Gastrocnemius medialis (tissue), 4 donors: ENCODE results near the gene MMP24OS. TPM values are rescaled to one million over a fixed set of nuclear protein-coding genes. Genes with fewer than 3 reads are reported as not detected.

Experiments used
- ATAC-seq, 2 donors: fragments of 150-250 bp; one replicate each; pipeline ENCODE4 v1.9.1; 2016
- DNase-seq, 2 donors: peaks; one replicate each; pipeline ENCODE4 v3.0.0-alpha.2; 2019
- H3K27ac ChIP-seq, 4 donors: fragments of 200-600 bp; sonication (generic); 1 replicate in 1 of 4; 2 replicates in 3 of 4; pipeline ENCODE4 v1.5.1; 2016 to 2018; ENCODE audit warnings: mild to moderate bottlenecking in 2 of 4, moderate library complexity in 1 of 4
- H3K27me3 ChIP-seq, 3 donors: fragments of 200-600 bp; sonication (generic) in 2 of 3; 1 replicate in 1 of 3; 2 replicates in 2 of 3; pipeline versions ENCODE4 v1.5.1 to v1.6.0; 2016 to 2019; ENCODE audit warnings: mild to moderate bottlenecking in 1 of 3, moderate library complexity in 1 of 3
- H3K36me3 ChIP-seq, 2 donors: fragments of 200-600 bp; sonication (generic) in 1 of 2; one replicate each; pipeline ENCODE4 v1.5.1; 2017 to 2018
- H3K4me1 ChIP-seq, 2 donors: fragments of 200-600 bp; sonication (generic) in 1 of 2; one replicate each; pipeline ENCODE4 v1.5.1; 2016 to 2017; ENCODE audit warnings: mild to moderate bottlenecking in 2 of 2
- H3K4me3 ChIP-seq, 4 donors: fragments of 200-600 bp; sonication (generic) in 3 of 4; 1 replicate in 1 of 4; 2 replicates in 3 of 4; pipeline ENCODE4 v1.5.1; 2016 to 2019; ENCODE audit warnings: mild to moderate bottlenecking in 2 of 4
- H3K9me3 ChIP-seq, 3 donors: fragments of 200-600 bp; sonication (generic) in 2 of 3; 1 replicate in 1 of 3; 2 replicates in 2 of 3; pipeline ENCODE4 v1.5.1; 2016 to 2019
- CTCF ChIP-seq, 5 experiments: fragments of 450-650 bp in 3 of 5; fragments of 200-600 bp in 2 of 5; sonication (generic) in 2 of 5; IDR thresholded peaks in 4 of 5; conservative IDR thresholded peaks in 1 of 5; 1 replicate in 4 of 5; 2 replicates in 1 of 5; pipeline ENCODE4 v1.5.1; 2016 to 2019; ENCODE audit warnings: antibody characterized with exemption in 5 of 5, mild to moderate bottlenecking in 3 of 5, moderate library complexity in 3 of 5
- POLR2A ChIP-seq, 2 donors: fragments of 450-650 bp; IDR thresholded peaks; one replicate each; pipeline ENCODE4 v1.6.1; 2017; ENCODE audit warnings: antibody characterized with exemption in 2 of 2, mild to moderate bottlenecking in 2 of 2, moderate library complexity in 2 of 2
- in situ Hi-C, 4 donors: fragments of 200-750 bp; cut with MboI; loops; one replicate each; pipeline versions ENCODE4 v1.15.0 to v1.8.0; 2017; ENCODE audit warnings: low sequenced_read_pairs in 4 of 4
- intact Hi-C: fragments of 100-400 bp; cut with DNase I; formaldehyde crosslinking; loops from one replicate; pipeline ENCODE4 v1.15.1; 2023; ENCODE audit warnings: low total_unique reads
- total RNA-seq, 4 donors: library from RNA; depleted of rRNA; stranded (reverse); fragments of >200 nt; gene quantifications; one replicate each; pipeline versions ENCODE4 v1.1.0 to v1.2.3, GENCODE V29; 2016

MMP24OS gene
- total RNA-seq, 4 donors from 2014 or later: 3.8 to 18.4 (median 12.4) TPM

- no peaks in the 10 kb centered on the region for H3K27me3 ChIP-seq
- peak overlapping the region; percentile 82 to 90 (median 86) for H3K27ac ChIP-seq
- TF ChIP-seq CTCF (IDR thresholded peaks at IDR 0.05 in 4 of 5, conservative IDR thresholded peaks at IDR 0.05 in 1 of 5) (no peak), POLR2A (IDR thresholded peaks at IDR 0.05) (no peak)
- in situ Hi-C loops (no loop called here), intact Hi-C loops (loop anchor here (5.0 kb wide), 1 partner anchor 127 kb away; the partner anchor contains the start of gene UQCC1)
- peak overlapping the region; percentile 85 to 96 (median 91) for H3K4me3 ChIP-seq
- peaks cover 7 to 11% of the 10 kb centered on the region in 2 donors for H3K4me1 ChIP-seq
- ATAC-seq (peak in 1 of 2 donors; percentile 42), DNase-seq (no peak)
- no peaks in the 10 kb centered on the region for H3K9me3 ChIP-seq
- peaks cover 0 to 6% of the 10 kb centered on the region in 2 donors for H3K36me3 ChIP-seq
Observed at GRCh38 chr20:35284992-35285805, 7.3 kb upstream of the MMP24OS start.

- no peaks in the 10 kb centered on the region for H3K9me3 ChIP-seq
- DNase-seq: peak; percentile 57 to 72
- no peaks in the 10 kb centered on the region for H3K27me3 ChIP-seq
- H3K27ac ChIP-seq: peak within 1 kb of the TSS; percentile 82 to 90 (median 86)
- peak within 1 kb of the TSS; percentile 85 to 96 (median 91) for H3K4me3 ChIP-seq
- TF ChIP-seq CTCF (IDR thresholded peaks at IDR 0.05 in 4 of 5, conservative IDR thresholded peaks at IDR 0.05 in 1 of 5) (no peak), POLR2A (IDR thresholded peaks at IDR 0.05) (peak in 1 of 2 donors; percentile 40)
- in situ Hi-C loops: no loop called here
- peaks cover 7 to 11% of the 10 kb centered on the region in 2 donors for H3K4me1 ChIP-seq
- H3K36me3 ChIP-seq: peaks cover 0 to 14% of the 10 kb centered on the region in 2 donors
- intact Hi-C loops: loop anchor here (5.0 kb wide), 1 partner anchor 128 kb away; the partner anchor contains the start of gene UQCC1
- ATAC-seq: peak; percentile 85 to 90
Observed at GRCh38 chr20:35284267-35284991, 6.5 kb upstream of the MMP24OS start, which contains the start of gene EIF6. Gene EIF6, minus strand, starts transcription at chr20:35284772. Its CDS starts 285 bp downstream, at chr20:35284487.

GRCh38 chr20:35283441-35284266, 5.7 kb upstream of the MMP24OS start:
- DNase-seq: no peak
- intact Hi-C loops (loop anchor here (5.0 kb wide), 1 partner anchor 129 kb away; the partner anchor contains the start of gene UQCC1), in situ Hi-C loops (no loop called here)
- Histone ChIP-seq H3K27ac (peak overlapping the region; percentile 82 to 90 (median 86)), H3K4me3 (peak overlapping the region; percentile 85 to 96 (median 91)), H3K4me1 (peaks cover 7 to 11% of the 10 kb centered on the region in 2 donors), H3K9me3 (no peaks in the 10 kb centered on the region), H3K27me3 (no peaks in the 10 kb centered on the region), H3K36me3 (peaks cover 0 to 21% of the 10 kb centered on the region in 2 donors)
- TF ChIP-seq CTCF (IDR thresholded peaks at IDR 0.05 in 4 of 5, conservative IDR thresholded peaks at IDR 0.05 in 1 of 5) (no peak), POLR2A (IDR thresholded peaks at IDR 0.05) (no peak)
- no peak for ATAC-seq

GRCh38 chr20:35281506-35282101, 3.7 kb upstream of the MMP24OS start:
- Histone ChIP-seq H3K36me3 (peaks cover 0 to 24% of the 10 kb centered on the region in 2 donors), H3K4me3 (no peak overlapping the region), H3K9me3 (no peaks in the 10 kb centered on the region), H3K4me1 (peaks cover 18 to 19% of the 10 kb centered on the region in 2 donors), H3K27ac (no peak overlapping the region), H3K27me3 (no peaks in the 10 kb centered on the region)
- DNase-seq: no peak
- ATAC-seq: no peak
- in situ Hi-C loops: no loop called here
- TF ChIP-seq CTCF (IDR thresholded peaks at IDR 0.05 in 4 of 5, conservative IDR thresholded peaks at IDR 0.05 in 1 of 5) (no peak), POLR2A (IDR thresholded peaks at IDR 0.05) (no peak)
- intact Hi-C loops: loop anchor here (5.0 kb wide), 1 partner anchor 131 kb away; the partner anchor contains the start of gene UQCC1
